ENCODE measurements around the gene RBM23. TPM values are rescaled to one million over a fixed set of nuclear protein-coding genes. Genes with fewer than 3 reads are reported as not detected.

Gene RBM23
- polyA plus RNA-seq, 1 of the 3 experiments (the other 2 are of a cell fraction) = 65.5 TPM

- H2AFZ ChIP-seq (ENCODE audit: low read depth) = no peak overlapping the region
- WGBS (ENCODE audit: low lambda C conversion rate) = 90% methylated on average over 1 of the region's 1 CpG
- H3K4me2 ChIP-seq = no peak overlapping the region
- DNase-seq = no peak
- H3K79me2 ChIP-seq (ENCODE audit: insufficient read depth) = no peaks in the 10 kb centered on the region
- ChIA-PET CTCF (interaction anchor here (0.8 to 1.6 kb wide), 5 partner anchors 12 to 142 kb away, joined by 3 to 9 read pairs (median 5); no protein-coding TSS in a partner anchor), POLR2A (no interaction called here)
- no peaks in the 10 kb centered on the region for H3K36me3 ChIP-seq (replicated peaks in 1 of 2; ENCODE audit: control insufficient read depth in 1 of 2, insufficient read depth in 2 of 2, low read length in 1 of 2)
- H3K4me3 ChIP-seq (ENCODE audit: low read depth in 2 of 2, low read length in 1 of 2) = no peak overlapping the region
- H3K27ac ChIP-seq (ENCODE audit: low read depth in 2 of 2, low read length in 1 of 2) = no peak overlapping the region
- H3K9ac ChIP-seq = no peak overlapping the region
- no peaks in the 10 kb centered on the region for H3K9me3 ChIP-seq
- no peaks in the 10 kb centered on the region for H4K20me1 ChIP-seq (ENCODE audit: insufficient read depth)
- H3K4me1 ChIP-seq (ENCODE audit: control insufficient read depth in 1 of 2, insufficient read depth in 2 of 2, low read depth in 1 of 2, low read length in 1 of 2) = no peaks in the 10 kb centered on the region
- H3K27me3 ChIP-seq (ENCODE audit: insufficient read depth) = no peaks in the 10 kb centered on the region
- no peak for TF ChIP-seq CTCF (IDR thresholded peaks at IDR 0.05)
- TF ChIP-seq FOXJ3 (CRISPR knock-in tag; IDR thresholded peaks at IDR 0.05) = no peak
- TF ChIP-seq USF1 (IDR thresholded peaks at IDR 0.05; ENCODE audit: borderline replicate concordance, low read depth) = no peak
- TF ChIP-seq CHD2 (IDR thresholded peaks at IDR 0.05; ENCODE audit: low read length, partially characterized antibody) = no peak
- no peak for TF ChIP-seq JUND (IDR thresholded peaks at IDR 0.05)
- H3F3A ChIP-seq (replicated peaks; ENCODE audit: insufficient read depth) = peaks cover 8% of the 10 kb centered on the region
- H3K9me2 ChIP-seq = no peaks in the 10 kb centered on the region
Measured at GRCh38 chr14:22935156-22935555, 16.2 kb upstream of the RBM23 start.

DNA sequence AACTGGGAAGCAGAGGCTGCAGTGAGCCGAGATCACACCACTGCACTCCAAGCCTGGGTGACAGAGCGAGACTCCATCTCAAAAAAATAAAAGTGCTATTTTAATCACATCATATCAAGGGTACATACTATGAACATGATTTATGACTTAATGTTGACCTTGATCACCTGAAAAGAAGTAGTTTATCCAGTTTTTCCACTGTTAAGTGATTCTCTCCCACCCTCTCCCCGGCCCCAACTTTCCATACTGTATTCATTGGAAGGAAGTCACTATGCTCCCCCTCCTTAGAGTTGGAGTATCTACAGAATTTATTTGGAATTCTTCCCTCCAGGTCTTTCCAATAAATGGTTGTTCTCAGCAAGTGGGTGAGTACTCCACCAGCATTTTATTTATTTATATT lies 13.2 kb upstream of the RBM23 start:
- POLR2A ChIA-PET = no interaction called here
- Histone ChIP-seq H3K4me3 (ENCODE audit: low read depth in 2 of 2, low read length in 1 of 2) (no peak overlapping the region), H3K9ac (no peak overlapping the region), H3K36me3 (replicated peaks in 1 of 2; ENCODE audit: control insufficient read depth in 1 of 2, insufficient read depth in 2 of 2, low read length in 1 of 2) (peaks cover 0 to 2% of the 10 kb centered on the region in 2 experiments), H3K4me2 (no peak overlapping the region), H3K9me2 (no peaks in the 10 kb centered on the region), H3F3A (replicated peaks; ENCODE audit: insufficient read depth) (peaks cover 13% of the 10 kb centered on the region), H3K79me2 (ENCODE audit: insufficient read depth) (peaks cover 20% of the 10 kb centered on the region), H2AFZ (ENCODE audit: low read depth) (no peak overlapping the region), H3K27me3 (ENCODE audit: insufficient read depth) (no peaks in the 10 kb centered on the region), H4K20me1 (ENCODE audit: insufficient read depth) (no peaks in the 10 kb centered on the region), H3K27ac (ENCODE audit: low read depth in 2 of 2, low read length in 1 of 2) (no peak overlapping the region), H3K9me3 (no peaks in the 10 kb centered on the region), H3K4me1 (ENCODE audit: control insufficient read depth in 1 of 2, insufficient read depth in 2 of 2, low read depth in 1 of 2, low read length in 1 of 2) (peaks cover 9 to 12% of the 10 kb centered on the region in 2 experiments; a peak in 2 of 4 replicates)
- no peak for TF ChIP-seq TCF12 (IDR thresholded peaks at IDR 0.05)
- TF ChIP-seq, protein P1, sequence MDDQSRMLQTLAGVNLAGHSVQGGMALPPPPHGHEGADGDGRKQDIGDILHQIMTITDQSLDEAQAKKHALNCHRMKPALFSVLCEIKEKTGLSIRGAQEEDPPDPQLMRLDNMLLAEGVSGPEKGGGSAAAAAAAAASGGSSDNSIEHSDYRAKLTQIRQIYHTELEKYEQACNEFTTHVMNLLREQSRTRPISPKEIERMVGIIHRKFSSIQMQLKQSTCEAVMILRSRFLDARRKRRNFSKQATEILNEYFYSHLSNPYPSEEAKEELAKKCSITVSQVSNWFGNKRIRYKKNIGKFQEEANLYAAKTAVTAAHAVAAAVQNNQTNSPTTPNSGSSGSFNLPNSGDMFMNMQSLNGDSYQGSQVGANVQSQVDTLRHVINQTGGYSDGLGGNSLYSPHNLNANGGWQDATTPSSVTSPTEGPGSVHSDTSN (IDR thresholded peaks at IDR 0.05) = no peak
- TF ChIP-seq MEF2A (IDR thresholded peaks at IDR 0.05; ENCODE audit: borderline replicate concordance, low read depth) = no peak
- no peak for TF ChIP-seq CHD2 (IDR thresholded peaks at IDR 0.05; ENCODE audit: low read length, partially characterized antibody)
- no peak for TF ChIP-seq RFX5 (IDR thresholded peaks at IDR 0.05; ENCODE audit: low read length)
- no peak for DNase-seq
- WGBS (ENCODE audit: low lambda C conversion rate) = 100% methylated on average over 3 of the region's 3 CpGs
- CTCF ChIA-PET = interaction anchor here (1.6 to 2.4 kb wide), 2 partner anchors 41 to 54 kb away, joined by 4 to 6 read pairs; no protein-coding TSS in a partner anchor
